Measurements from ENCODE around the gene ANGPT4.

- TF ChIP-seq CTCF (IDR thresholded peaks at IDR 0.05) (no peak), POLR2A (IDR thresholded peaks at IDR 0.05) (no peak)
Observed at GRCh38 chr20:961768-962167, 45.6 kb upstream of the ANGPT4 start.

Measured in body of pancreas (tissue), 4 donors.